ENCODE data around the gene ACRV1. TPM values are rescaled to one million over a fixed set of nuclear protein-coding genes. Genes with fewer than 3 reads are reported as not detected.

The ACRV1 gene
- total RNA-seq, 2 donors from 2014 or later = 10.8 TPM; not detected in 1

GRCh38 chr11:125663910-125664309 is 16.7 kb downstream of the ACRV1 start:
- intact Hi-C loops (cut with DNase I) = no loop called here
- Histone ChIP-seq H3K9me3 (no peaks in the 10 kb centered on the region), H3K27ac (no peak overlapping the region), H3K27me3 (replicated peaks; ENCODE audit: insufficient read depth) (no peaks in the 10 kb centered on the region), H3K4me3 (no peak overlapping the region), H3K4me1 (replicated peaks) (no peaks in the 10 kb centered on the region), H3K36me3 (no peaks in the 10 kb centered on the region)
- no peak for TF ChIP-seq POLR2AphosphoS5 (IDR thresholded peaks at IDR 0.05)
- no peak for DNase-seq (ENCODE audit: low spot score)
- 97% methylated on average over 3 of the region's 3 CpGs for WGBS

GRCh38 chr11:125662689-125663088 is 18.0 kb downstream of the ACRV1 start:
- no peaks in the 10 kb centered on the region for H3K27me3 ChIP-seq (replicated peaks; ENCODE audit: insufficient read depth)
- intact Hi-C loops (cut with DNase I) = no loop called here
- 72% methylated on average over 2 of the region's 2 CpGs for WGBS

GRCh38 chr11:125649465-125650166 is 31.0 kb downstream of the ACRV1 start:
- H3K4me3 ChIP-seq = no peak overlapping the region
- H3K9me3 ChIP-seq = no peaks in the 10 kb centered on the region
- H3K27ac ChIP-seq = no peak overlapping the region
- DNase-seq (ENCODE audit: low spot score) = no peak
- no peaks in the 10 kb centered on the region for H3K36me3 ChIP-seq
- intact Hi-C loops (cut with DNase I) = no loop called here
- WGBS = 89% methylated on average over 6 of the region's 6 CpGs
- no peaks in the 10 kb centered on the region for H3K4me1 ChIP-seq (replicated peaks)
- H3K27me3 ChIP-seq (replicated peaks; ENCODE audit: insufficient read depth) = no peaks in the 10 kb centered on the region
- TF ChIP-seq POLR2A (IDR thresholded peaks at IDR 0.05) (no peak), POLR2AphosphoS5 (IDR thresholded peaks at IDR 0.05) (no peak), CTCF (IDR thresholded peaks at IDR 0.05) (no peak)

More at GRCh38 chr11:125662689-125663088, 18.0 kb downstream of the ACRV1 start:
- no peak overlapping the region for H3K4me3 ChIP-seq
- no peaks in the 10 kb centered on the region for H3K36me3 ChIP-seq
- H3K9me3 ChIP-seq = no peaks in the 10 kb centered on the region
- H3K4me1 ChIP-seq (replicated peaks) = no peaks in the 10 kb centered on the region
- DNase-seq (ENCODE audit: low spot score) = no peak
- TF ChIP-seq POLR2AphosphoS5 (IDR thresholded peaks at IDR 0.05) (no peak), POLR2A (IDR thresholded peaks at IDR 0.05) (no peak), CTCF (IDR thresholded peaks at IDR 0.05) (no peak)
- no peak overlapping the region for H3K27ac ChIP-seq

- 94% methylated on average over 3 of the region's 3 CpGs for WGBS
- Histone ChIP-seq H3K27me3 (replicated peaks; ENCODE audit: insufficient read depth) (no peaks in the 10 kb centered on the region), H3K4me1 (replicated peaks) (no peaks in the 10 kb centered on the region), H3K36me3 (no peaks in the 10 kb centered on the region), H3K9me3 (no peaks in the 10 kb centered on the region), H3K27ac (no peak overlapping the region), H3K4me3 (no peak overlapping the region)
- no peak for DNase-seq (ENCODE audit: low spot score)
- intact Hi-C loops (cut with DNase I) = no loop called here
- TF ChIP-seq POLR2A (IDR thresholded peaks at IDR 0.05) (no peak), CTCF (IDR thresholded peaks at IDR 0.05) (no peak), POLR2AphosphoS5 (IDR thresholded peaks at IDR 0.05) (no peak)
Measured at GRCh38 chr11:125645871-125646270, 34.8 kb downstream of the ACRV1 start.

- DNase-seq (ENCODE audit: low spot score) = no peak
- H3K27ac ChIP-seq = no peak overlapping the region
- no peaks in the 10 kb centered on the region for H3K36me3 ChIP-seq
- TF ChIP-seq POLR2AphosphoS5 (IDR thresholded peaks at IDR 0.05) (no peak), POLR2A (IDR thresholded peaks at IDR 0.05) (no peak), CTCF (IDR thresholded peaks at IDR 0.05) (no peak)
- WGBS = 78% methylated on average over 1 of the region's 1 CpG
- no peaks in the 10 kb centered on the region for H3K9me3 ChIP-seq
- H3K4me3 ChIP-seq = no peak overlapping the region
- no peaks in the 10 kb centered on the region for H3K27me3 ChIP-seq (replicated peaks; ENCODE audit: insufficient read depth)
- no peaks in the 10 kb centered on the region for H3K4me1 ChIP-seq (replicated peaks)
- intact Hi-C loops (cut with DNase I) = no loop called here
Measured at GRCh38 chr11:125638315-125638714, 42.3 kb downstream of the ACRV1 start.

Measured in prostate gland (tissue), 2 donors.